AG09319 (cell line): ENCODE results near the gene CNTN4.
"Not testable (repeated sequence)": the region's sequence is repeated elsewhere in the genome, so short reads cannot be mapped to it uniquely, and the experiment has no call there.

Experiments used
- DNase-seq: peaks from one replicate; pipeline ENCODE4 v3.0.0-alpha.2; 2010; ENCODE audit warnings: low read depth; ENCODE audit errors: extremely low read depth
- TF ChIP-seq, protein P1 (sequence below): IDR thresholded peaks from 2 replicates; pipeline ENCODE4 v1.5.1; 2011; ENCODE audit warnings: low read depth, mild to moderate bottlenecking, inconsistent platforms, low read length, moderate library complexity

CNTN4 gene

GRCh38 chr3:2792432-2792831 is 693.8 kb downstream of the CNTN4 start:
- no peak for DNase-seq
- TF ChIP-seq, protein P1, sequence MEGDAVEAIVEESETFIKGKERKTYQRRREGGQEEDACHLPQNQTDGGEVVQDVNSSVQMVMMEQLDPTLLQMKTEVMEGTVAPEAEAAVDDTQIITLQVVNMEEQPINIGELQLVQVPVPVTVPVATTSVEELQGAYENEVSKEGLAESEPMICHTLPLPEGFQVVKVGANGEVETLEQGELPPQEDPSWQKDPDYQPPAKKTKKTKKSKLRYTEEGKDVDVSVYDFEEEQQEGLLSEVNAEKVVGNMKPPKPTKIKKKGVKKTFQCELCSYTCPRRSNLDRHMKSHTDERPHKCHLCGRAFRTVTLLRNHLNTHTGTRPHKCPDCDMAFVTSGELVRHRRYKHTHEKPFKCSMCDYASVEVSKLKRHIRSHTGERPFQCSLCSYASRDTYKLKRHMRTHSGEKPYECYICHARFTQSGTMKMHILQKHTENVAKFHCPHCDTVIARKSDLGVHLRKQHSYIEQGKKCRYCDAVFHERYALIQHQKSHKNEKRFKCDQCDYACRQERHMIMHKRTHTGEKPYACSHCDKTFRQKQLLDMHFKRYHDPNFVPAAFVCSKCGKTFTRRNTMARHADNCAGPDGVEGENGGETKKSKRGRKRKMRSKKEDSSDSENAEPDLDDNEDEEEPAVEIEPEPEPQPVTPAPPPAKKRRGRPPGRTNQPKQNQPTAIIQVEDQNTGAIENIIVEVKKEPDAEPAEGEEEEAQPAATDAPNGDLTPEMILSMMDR, result no peak

DNA sequence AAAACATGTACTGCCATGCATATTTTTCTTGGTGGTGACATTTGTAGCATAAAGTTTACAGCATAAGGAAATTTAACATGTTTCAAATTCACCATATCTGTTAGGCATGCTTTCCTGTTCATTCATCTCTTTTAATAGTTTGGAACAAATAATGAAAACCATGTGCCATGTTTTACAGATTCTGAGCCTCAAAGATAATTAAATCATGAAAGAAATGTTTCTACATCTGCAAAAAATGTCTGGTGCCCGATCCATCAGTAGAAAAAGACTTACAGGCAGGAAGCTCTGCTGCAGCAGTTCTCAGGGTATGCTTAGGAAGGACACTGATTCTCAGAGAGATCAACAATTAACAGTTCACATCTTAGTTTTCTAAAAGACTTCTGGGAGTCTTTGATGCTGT is 695.3 kb downstream of the CNTN4 start:
- TF ChIP-seq, protein P1, result no peak
- DNase-seq, result no peak

- no peak for DNase-seq
- TF ChIP-seq, protein P1, result no peak
These were observed 703.8 kb downstream of the CNTN4 start for GRCh38 chr3:2802429-2802828.

DNA sequence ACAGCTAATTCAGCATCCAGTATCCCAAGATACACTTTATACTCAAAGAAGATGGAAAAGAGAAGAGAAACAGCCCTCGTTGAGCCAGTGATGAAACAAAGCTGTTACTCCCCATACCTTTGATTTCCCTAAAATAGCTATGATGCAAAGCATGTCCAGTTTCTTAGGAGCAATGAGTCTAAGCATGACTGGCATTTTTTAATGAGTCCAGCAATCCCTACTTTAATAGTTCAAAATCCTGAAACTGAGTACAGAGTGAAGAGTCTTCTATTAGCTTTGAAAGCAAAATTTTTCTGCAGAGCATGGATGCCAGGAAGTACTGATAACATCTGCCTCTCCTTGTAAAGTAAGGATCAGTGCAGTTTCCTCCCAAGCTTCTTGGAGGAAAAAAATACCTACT is 708.8 kb downstream of the CNTN4 start:
- TF ChIP-seq, protein P1, result no peak
- no peak for DNase-seq

DNA sequence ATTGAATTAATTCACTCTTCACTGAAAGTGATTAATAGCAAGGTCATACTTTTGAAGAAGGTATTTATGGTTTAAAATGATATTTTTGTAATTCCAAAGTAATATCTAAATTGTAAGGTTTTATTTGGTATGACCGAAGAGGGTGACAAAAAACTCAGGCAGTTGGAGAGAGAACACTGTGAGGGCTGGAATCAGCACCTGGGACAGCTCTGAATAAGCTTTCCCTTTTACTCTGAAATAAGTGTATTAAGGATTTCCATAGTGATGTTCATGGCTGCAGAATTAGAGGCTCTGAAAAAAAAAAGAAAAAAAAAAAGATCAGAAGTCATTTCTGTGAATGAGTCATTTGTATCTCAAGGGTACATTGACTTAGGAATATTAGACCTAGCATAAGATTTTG is 712.1 kb downstream of the CNTN4 start:
- no peak for DNase-seq
- TF ChIP-seq, protein P1, result no peak

DNA sequence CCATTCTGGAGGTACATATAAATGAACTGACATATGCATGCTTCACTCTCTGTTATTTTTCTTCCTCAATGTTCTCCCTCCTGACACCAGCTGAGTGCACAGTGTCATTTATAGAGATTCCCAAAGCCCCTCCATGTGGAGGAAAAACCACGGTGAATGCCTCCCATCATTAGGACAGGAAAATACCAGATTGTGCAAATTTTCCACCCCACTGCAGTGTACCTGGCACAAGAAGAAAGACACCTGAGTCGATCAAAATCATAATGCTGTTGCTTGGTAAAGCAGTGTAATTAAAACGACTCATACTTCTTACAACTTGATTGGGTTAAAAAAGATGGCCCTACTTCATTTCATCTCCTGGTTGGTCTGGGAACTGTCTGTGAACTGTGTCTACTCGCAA is 720.9 kb downstream of the CNTN4 start:
- TF ChIP-seq, protein P1, result no peak
- DNase-seq, result no peak

DNA sequence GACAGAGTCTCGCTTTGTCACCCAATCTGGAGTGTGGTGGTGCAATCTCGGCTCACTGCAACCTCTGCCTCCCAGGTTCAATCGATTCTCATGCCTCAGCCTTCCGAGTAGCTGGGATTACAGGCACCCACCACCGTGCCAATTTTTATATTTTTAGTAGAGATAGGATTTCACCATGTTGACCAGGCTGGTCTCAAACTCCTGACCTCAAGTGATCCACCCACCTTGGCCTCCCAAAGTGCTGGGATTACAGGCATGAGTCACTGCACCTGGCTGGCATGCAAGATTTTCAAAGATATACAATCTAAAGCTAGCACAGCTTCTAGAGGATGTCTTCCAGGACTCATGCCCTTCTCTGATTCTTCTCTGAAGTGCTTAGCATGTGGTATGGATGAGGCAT is 722.3 kb downstream of the CNTN4 start:
- not testable (repeated sequence) for DNase-seq

DNA sequence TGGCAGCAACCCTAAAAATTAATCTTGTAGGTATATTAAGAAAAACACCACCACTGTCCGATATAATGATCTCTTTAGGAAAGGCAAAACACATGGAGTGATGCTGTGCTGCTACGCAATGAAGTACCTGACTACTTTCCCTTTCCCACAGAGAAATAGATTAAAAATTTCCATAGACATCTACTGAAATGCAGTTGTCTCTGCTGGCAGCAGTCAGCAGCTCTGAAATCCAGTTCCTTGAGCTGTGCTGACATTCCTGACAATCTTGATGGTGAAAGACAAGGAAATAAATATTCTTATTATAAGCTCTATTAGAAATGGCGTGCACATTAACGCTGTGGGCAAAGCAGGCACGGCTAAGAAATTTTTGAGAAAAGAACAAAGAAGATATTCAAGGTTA is 723.9 kb downstream of the CNTN4 start:
- TF ChIP-seq, protein P1, result no peak
- no peak for DNase-seq
